22Rv1 (cell line): Measurements from ENCODE around the gene C11orf21.
"Not testable (repeated sequence)": the region's sequence is repeated elsewhere in the genome, so short reads cannot be mapped to it uniquely, and the experiment has no call there.

Experiments
- H3K27ac ChIP-seq: fragments of 450-650 bp; 2 replicates; pipeline ENCODE4 v1.5.1; 2017
- ZFX ChIP-seq: fragments of 450-650 bp; IDR thresholded peaks from 2 replicates; pipeline ENCODE4 v1.6.1; 2017; ENCODE audit warnings: antibody characterized with exemption, borderline replicate concordance
- TF ChIP-seq, protein P1 (sequence below): fragments of 450-650 bp; IDR thresholded peaks from 2 replicates; pipeline ENCODE4 v1.5.1; 2017; ENCODE audit warnings: mild to moderate bottlenecking

C11orf21 gene

DNA sequence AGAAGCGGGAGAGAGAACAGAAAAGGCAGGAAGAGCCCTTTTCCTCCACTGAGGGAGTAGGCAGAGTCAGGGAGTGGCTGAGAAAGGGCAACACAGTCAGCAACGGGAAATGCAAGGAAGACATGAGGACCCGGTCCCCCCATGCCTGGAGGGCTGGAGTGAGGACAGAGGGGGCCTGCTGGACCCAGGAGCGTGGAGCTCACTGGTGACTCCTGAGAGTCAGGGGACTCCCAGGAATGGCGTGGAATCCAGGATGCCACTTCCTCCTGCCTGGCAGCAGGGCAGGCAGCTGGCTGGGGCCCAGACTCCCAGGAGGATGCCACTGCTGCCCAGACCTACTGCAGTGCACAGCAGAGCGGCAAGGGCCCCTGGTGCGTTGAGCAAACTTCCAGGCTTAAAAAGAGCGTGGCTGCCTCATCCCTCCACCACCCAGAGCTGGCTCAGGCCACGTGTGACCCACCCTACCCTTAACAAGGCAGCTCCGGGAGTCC lies 11.3 kb downstream of the C11orf21 start:
- TF ChIP-seq ZFX = no peak
- TF ChIP-seq, protein P1, sequence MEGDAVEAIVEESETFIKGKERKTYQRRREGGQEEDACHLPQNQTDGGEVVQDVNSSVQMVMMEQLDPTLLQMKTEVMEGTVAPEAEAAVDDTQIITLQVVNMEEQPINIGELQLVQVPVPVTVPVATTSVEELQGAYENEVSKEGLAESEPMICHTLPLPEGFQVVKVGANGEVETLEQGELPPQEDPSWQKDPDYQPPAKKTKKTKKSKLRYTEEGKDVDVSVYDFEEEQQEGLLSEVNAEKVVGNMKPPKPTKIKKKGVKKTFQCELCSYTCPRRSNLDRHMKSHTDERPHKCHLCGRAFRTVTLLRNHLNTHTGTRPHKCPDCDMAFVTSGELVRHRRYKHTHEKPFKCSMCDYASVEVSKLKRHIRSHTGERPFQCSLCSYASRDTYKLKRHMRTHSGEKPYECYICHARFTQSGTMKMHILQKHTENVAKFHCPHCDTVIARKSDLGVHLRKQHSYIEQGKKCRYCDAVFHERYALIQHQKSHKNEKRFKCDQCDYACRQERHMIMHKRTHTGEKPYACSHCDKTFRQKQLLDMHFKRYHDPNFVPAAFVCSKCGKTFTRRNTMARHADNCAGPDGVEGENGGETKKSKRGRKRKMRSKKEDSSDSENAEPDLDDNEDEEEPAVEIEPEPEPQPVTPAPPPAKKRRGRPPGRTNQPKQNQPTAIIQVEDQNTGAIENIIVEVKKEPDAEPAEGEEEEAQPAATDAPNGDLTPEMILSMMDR = no peak

DNA sequence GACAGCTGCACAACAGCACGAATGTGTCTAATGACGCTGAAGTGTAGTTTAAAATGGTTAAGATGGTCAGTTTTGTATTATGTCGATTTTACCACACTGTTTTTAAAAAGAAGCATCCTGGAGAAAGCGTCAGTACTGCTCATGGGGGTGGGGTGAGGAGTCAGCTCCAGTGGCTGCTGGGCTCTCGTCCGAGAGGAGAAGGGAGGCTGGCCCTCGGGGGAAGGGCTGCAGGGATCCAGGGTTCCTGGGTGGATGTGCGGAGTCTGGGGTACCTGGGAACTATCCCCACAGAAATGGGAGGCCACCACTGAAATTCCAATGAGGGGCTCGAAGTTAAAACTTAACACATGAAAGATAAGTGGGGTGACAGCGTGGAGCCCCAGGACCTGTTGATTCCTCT lies 11.9 kb downstream of the C11orf21 start:
- H3K27ac ChIP-seq = no peak overlapping the region
- TF ChIP-seq, protein P1 = no peak
- no peak for TF ChIP-seq ZFX

More for the DNA sequence above, 11.3 kb downstream of the C11orf21 start:
- no peak overlapping the region for H3K27ac ChIP-seq

DNA sequence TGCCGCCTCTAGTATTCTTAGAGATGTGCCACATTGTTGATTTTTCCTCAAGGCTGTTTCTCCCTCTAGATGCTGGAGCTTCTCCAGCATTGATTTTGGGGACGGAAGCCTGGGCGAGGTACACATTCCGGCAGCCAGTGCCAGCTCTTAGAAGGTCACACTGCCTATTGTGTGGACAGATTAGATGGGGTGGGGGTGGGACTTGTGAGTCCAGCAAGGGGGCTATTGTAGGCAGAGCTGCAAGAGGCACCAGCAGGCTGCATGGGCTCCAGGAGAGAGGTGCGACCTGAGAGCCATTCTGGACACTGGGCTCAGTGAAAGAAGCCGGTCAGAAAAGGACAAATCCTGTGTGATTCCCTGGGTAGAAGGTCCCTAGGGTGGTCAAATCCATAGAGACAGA lies 12.4 kb downstream of the C11orf21 start:
- H3K27ac ChIP-seq = no peak overlapping the region
- TF ChIP-seq, protein P1 = no peak
- no peak for TF ChIP-seq ZFX

DNA sequence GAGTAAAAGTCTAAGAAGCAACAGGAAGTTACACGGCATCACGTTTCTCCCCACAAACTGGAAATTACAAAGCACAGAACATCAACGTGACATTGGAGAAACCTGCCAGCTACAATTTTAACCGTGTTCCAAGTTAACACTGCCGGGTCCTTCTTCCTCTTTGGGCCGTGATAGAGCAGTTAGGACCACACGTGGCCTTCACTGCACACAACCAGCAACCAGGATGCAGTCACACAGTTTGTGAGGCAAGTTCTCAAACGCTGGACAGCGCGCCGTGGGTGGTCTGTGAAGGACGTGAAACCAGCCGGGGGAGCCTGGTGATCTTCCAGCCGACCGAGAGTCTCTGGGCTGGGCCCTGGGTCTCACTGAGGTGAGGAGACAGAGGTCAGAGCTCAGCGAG lies 14.6 kb downstream of the C11orf21 start:
- no peak overlapping the region for H3K27ac ChIP-seq
- no peak for TF ChIP-seq ZFX
- TF ChIP-seq, protein P1 = no peak

DNA sequence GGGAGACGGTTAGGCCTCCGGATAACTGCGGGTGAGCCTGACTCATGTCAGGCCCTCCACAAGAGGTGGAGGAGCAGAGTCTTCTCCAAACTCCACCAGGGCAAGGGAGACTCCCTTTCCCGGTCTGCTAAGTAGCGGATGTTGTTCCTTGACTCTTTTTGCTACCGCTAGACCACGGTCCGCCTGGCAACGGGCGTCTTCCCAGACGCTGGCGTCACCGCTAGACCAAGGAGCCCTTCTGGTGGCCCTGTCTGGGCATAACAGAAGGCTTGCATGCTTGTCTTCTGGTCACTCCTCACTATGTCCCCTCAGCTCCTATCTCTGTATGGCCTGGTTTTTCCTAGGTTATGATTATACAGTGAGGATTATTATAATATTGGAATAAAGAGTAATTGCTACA lies 15.4 kb downstream of the C11orf21 start:
- H3K27ac ChIP-seq = not testable (repeated sequence)

DNA sequence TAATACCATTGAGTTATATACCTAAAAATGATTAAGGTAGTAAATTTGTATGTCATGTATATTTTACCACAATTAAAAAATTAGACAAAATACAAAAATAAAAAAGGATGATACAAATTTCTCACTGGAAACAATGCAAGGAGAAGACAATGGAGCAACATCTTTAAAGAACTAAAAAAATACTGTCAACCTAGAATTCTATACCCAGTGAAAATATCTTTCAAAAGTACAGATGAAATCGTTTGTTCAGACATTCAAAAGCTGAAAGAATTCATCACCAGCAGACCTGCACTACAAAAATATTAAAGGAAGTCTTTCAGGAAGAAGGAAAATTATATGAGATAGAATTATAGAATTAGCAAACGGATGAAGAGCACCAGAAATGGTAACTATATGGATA lies 21.5 kb downstream of the C11orf21 start:
- H3K27ac ChIP-seq = no peak overlapping the region
- TF ChIP-seq, protein P1 = no peak
- no peak for TF ChIP-seq ZFX

DNA sequence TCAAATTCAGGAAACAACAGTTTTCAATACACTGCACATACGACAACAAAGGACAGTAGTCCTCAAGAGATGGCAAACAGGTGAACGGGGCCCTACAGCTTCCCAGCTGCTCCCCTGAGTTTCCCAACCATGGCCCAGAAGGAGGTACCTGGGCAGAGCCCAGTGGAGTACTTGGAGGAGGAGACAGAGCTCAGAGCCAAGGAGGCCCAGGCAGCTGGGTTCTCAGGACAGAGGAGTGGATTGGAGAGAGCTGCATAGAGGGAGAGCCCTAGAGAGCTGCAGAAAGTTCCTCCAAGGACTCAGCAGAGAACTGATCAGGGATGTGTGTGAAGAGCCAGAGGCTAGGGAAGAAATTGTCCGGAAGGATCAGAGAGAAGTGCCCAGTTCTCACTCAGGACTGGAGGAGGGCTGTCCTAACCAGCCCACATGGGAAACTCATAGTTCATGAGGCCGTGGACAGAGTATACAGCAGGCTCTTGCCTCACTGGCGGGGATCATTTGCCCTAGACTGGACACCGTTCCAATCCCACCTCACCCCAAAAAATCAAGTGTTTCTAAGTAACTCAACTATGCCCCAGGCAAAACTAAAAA lies 23.7 kb downstream of the C11orf21 start:
- TF ChIP-seq, protein P1 = no peak

DNA sequence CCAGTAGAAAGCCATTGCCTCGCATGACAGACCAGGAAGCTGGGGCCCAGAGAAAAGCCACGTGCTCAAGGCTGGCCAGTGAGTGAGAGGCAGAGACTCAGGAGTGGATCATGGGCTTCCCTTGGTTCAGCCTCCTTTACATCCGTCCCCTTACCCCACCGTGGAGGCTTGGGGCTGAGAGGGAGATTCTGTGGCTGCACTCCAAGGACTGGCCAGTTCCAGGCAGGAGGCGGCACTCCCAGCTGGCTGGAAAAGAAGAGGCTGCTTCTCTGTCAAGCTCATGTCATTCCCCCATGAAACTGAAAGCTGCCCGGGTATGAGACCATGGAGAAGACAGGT lies 24.7 kb downstream of the C11orf21 start:
- H3K27ac ChIP-seq = no peak overlapping the region

More for the DNA sequence above, 23.7 kb downstream of the C11orf21 start:
- H3K27ac ChIP-seq = no peak overlapping the region

More for the DNA sequence above, 24.7 kb downstream of the C11orf21 start:
- TF ChIP-seq, protein P1 = no peak
- no peak for TF ChIP-seq ZFX
